Subcutaneous abdominal adipose tissue (tissue), 5 donors: ENCODE data around the gene C13orf46.

Experiments
- H3K27ac ChIP-seq: one replicate; pipeline ENCODE4 v1.7.0; 2013; ENCODE audit warnings: low read depth, mild to moderate bottlenecking, inconsistent platforms, low read length, moderate library complexity
- H3K27me3 ChIP-seq, 5 donors: one replicate each; pipeline ENCODE4 v1.7.0; 2013; ENCODE audit warnings: low read length in 5 of 5, inconsistent platforms in 1 of 5; ENCODE audit not compliant: control insufficient read depth in 5 of 5, insufficient read depth in 4 of 5
- H3K36me3 ChIP-seq, 5 donors: one replicate each; pipeline ENCODE4 v1.7.0; 2013; ENCODE audit warnings: low read length in 5 of 5; ENCODE audit not compliant: control insufficient read depth in 5 of 5, insufficient read depth in 5 of 5
- H3K4me1 ChIP-seq, 5 donors: one replicate each; pipeline ENCODE4 v1.7.0; 2013; ENCODE audit warnings: low read length in 5 of 5, mild to moderate bottlenecking in 3 of 5, moderate library complexity in 1 of 5; ENCODE audit not compliant: control insufficient read depth in 5 of 5, insufficient read depth in 5 of 5
- H3K4me3 ChIP-seq, 5 donors: one replicate each; pipeline ENCODE4 v1.7.0; 2013; ENCODE audit warnings: low read length in 5 of 5, low read depth in 1 of 5
- H3K9ac ChIP-seq, 5 donors: one replicate each; pipeline ENCODE4 v1.7.0; 2013; ENCODE audit warnings: low read length in 5 of 5, mild to moderate bottlenecking in 4 of 5, moderate library complexity in 3 of 5
- H3K9me3 ChIP-seq, 5 donors: one replicate each; pipeline ENCODE4 v1.7.0; 2013; ENCODE audit warnings: low read length in 5 of 5; ENCODE audit not compliant: control insufficient read depth in 5 of 5
- donor health status: healthy.
- donor health status: healthy.
- donor health status: healthy.
- donor health status: healthy.
- donor health status: healthy.

C13orf46 gene

GRCh38 chr13:113924184-113924901 is 49.5 kb downstream of the C13orf46 start:
- Histone ChIP-seq H3K36me3 (no peaks in the 10 kb centered on the region), H3K9me3 (peaks cover 4 to 21% (median 16%) of the 10 kb centered on the region in 5 donors), H3K27ac (no peak overlapping the region), H3K4me3 (no peak overlapping the region), H3K4me1 (peaks cover 6 to 34% (median 29%) of the 10 kb centered on the region in 5 donors), H3K27me3 (peaks cover 0 to 11% (median 4%) of the 10 kb centered on the region in 5 donors), H3K9ac (no peak overlapping the region)

- no peak overlapping the region for H3K4me3 ChIP-seq
- no peak overlapping the region for H3K27ac ChIP-seq
- peaks cover under 1 to 26% (median 21%) of the 10 kb centered on the region in 5 donors for H3K4me1 ChIP-seq
- H3K36me3 ChIP-seq = no peaks in the 10 kb centered on the region
- H3K9me3 ChIP-seq = peaks cover 4 to 21% (median 16%) of the 10 kb centered on the region in 5 donors
- H3K27me3 ChIP-seq = peaks cover 0 to 11% (median 4%) of the 10 kb centered on the region in 5 donors
- no peak overlapping the region for H3K9ac ChIP-seq
Observed at GRCh38 chr13:113923376-113924063, 50.4 kb downstream of the C13orf46 start.

GRCh38 chr13:113922412-113923118 is 51.3 kb downstream of the C13orf46 start:
- peaks cover 0 to 9% (median 4%) of the 10 kb centered on the region in 5 donors for H3K27me3 ChIP-seq
- H3K9me3 ChIP-seq = peaks cover 4 to 21% (median 16%) of the 10 kb centered on the region in 5 donors
- H3K9ac ChIP-seq = no peak overlapping the region
- H3K4me1 ChIP-seq = peaks cover 0 to 17% (median 11%) of the 10 kb centered on the region in 5 donors
- no peak overlapping the region for H3K27ac ChIP-seq
- H3K36me3 ChIP-seq = no peaks in the 10 kb centered on the region
- no peak overlapping the region for H3K4me3 ChIP-seq

GRCh38 chr13:113921763-113922162 is 52.1 kb downstream of the C13orf46 start:
- peaks cover 4 to 21% (median 16%) of the 10 kb centered on the region in 5 donors for H3K9me3 ChIP-seq
- no peaks in the 10 kb centered on the region for H3K36me3 ChIP-seq
- no peak overlapping the region for H3K9ac ChIP-seq
- H3K4me1 ChIP-seq = peaks cover 0 to 8% (median 6%) of the 10 kb centered on the region in 5 donors
- peaks cover 0 to 6% (median 2%) of the 10 kb centered on the region in 5 donors for H3K27me3 ChIP-seq
- H3K4me3 ChIP-seq = no peak overlapping the region
- H3K27ac ChIP-seq = no peak overlapping the region

- Histone ChIP-seq H3K27me3 (peaks cover 0 to 10% (median 4%) of the 10 kb centered on the region in 5 donors), H3K27ac (no peak overlapping the region), H3K4me3 (no peak overlapping the region), H3K9ac (no peak overlapping the region), H3K9me3 (peaks cover 4 to 31% (median 20%) of the 10 kb centered on the region in 5 donors), H3K36me3 (no peaks in the 10 kb centered on the region), H3K4me1 (peaks cover 0 to 5% (median 0%) of the 10 kb centered on the region in 5 donors)
Observed at GRCh38 chr13:113920606-113921286, 53.1 kb downstream of the C13orf46 start.

- peaks cover 0 to 5% (median 0%) of the 10 kb centered on the region in 5 donors for H3K4me1 ChIP-seq
Observed at GRCh38 chr13:113919761-113920559, 53.9 kb downstream of the C13orf46 start.

GRCh38 chr13:113918981-113919701 is 54.7 kb downstream of the C13orf46 start:
- H3K36me3 ChIP-seq = no peaks in the 10 kb centered on the region
- H3K27ac ChIP-seq = no peak overlapping the region
- no peak overlapping the region for H3K4me3 ChIP-seq
- no peak overlapping the region for H3K9ac ChIP-seq
- peaks cover 0 to 14% (median 9%) of the 10 kb centered on the region in 5 donors for H3K27me3 ChIP-seq
- H3K9me3 ChIP-seq = peaks cover 4 to 31% (median 20%) of the 10 kb centered on the region in 5 donors
- H3K4me1 ChIP-seq = peaks cover 0 to 5% (median 3%) of the 10 kb centered on the region in 5 donors

More at GRCh38 chr13:113919761-113920559, 53.9 kb downstream of the C13orf46 start:
- H3K36me3 ChIP-seq = no peaks in the 10 kb centered on the region
- H3K9ac ChIP-seq = no peak overlapping the region
- H3K27me3 ChIP-seq = peaks cover 0 to 10% (median 5%) of the 10 kb centered on the region in 5 donors
- H3K4me3 ChIP-seq = no peak overlapping the region
- no peak overlapping the region for H3K27ac ChIP-seq
- peaks cover 4 to 31% (median 20%) of the 10 kb centered on the region in 5 donors for H3K9me3 ChIP-seq

- Histone ChIP-seq H3K27ac (no peak overlapping the region), H3K9me3 (peaks cover 5 to 31% (median 20%) of the 10 kb centered on the region in 5 donors), H3K4me1 (peaks cover 0 to 8% (median 3%) of the 10 kb centered on the region in 5 donors), H3K36me3 (no peaks in the 10 kb centered on the region), H3K9ac (no peak overlapping the region), H3K4me3 (no peak overlapping the region), H3K27me3 (peaks cover 0 to 17% (median 9%) of the 10 kb centered on the region in 5 donors)
Observed at GRCh38 chr13:113918580-113918979, 55.3 kb downstream of the C13orf46 start.
